ENCODE measurements around the gene CCL16.
"Not testable (repeated sequence)": the region's sequence is repeated elsewhere in the genome, so short reads cannot be mapped to it uniquely, and the experiment has no call there.

The CCL16 gene, protein sequence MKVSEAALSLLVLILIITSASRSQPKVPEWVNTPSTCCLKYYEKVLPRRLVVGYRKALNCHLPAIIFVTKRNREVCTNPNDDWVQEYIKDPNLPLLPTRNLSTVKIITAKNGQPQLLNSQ

DNA sequence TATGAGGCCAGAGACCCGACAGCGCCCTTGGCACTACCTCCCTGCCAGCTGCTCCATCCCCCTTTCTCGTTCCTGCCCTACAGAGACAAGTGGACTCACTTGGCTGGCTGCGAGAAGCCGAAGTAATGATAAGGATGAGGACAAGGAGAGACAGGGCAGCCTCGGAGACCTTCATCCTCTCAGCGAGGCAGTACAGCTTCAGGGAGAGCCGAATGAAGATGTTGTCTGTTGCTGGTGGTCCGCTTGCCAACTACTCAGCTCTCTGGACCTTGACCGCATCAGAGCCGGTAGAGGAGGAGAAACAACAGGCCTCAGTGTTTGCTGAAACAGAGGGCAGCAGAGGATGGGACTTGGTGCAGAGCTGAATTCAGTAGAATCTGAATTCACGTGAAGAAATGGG, at the start of gene CCL16:
Gene CCL16 (minus strand): TSS at position 252 of the 400 bp plus-strand sequence. CDS start 77 bp downstream, at position 175.
- no peak for DNase-seq

DNA sequence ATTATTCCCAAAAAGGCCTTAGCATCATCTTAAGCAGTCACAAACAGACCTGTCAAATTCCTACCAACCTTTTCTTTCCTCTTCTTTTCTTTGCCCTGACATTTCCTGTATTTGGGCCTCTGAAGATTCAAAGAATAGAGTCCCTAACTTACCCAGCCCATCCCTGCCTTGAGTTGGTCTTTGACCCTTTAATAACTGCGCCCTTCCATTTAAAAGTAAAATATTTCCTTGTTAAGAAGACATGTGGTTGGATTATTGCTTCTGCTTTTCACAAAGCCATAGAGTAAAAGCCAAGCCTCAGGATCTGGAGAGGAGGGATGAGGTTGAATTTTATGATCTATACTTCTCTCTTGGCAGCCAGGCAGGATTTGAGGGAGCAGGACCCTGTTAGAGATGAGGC, 49.7 kb upstream of the CCL16 start:
- no peak for DNase-seq

DNA sequence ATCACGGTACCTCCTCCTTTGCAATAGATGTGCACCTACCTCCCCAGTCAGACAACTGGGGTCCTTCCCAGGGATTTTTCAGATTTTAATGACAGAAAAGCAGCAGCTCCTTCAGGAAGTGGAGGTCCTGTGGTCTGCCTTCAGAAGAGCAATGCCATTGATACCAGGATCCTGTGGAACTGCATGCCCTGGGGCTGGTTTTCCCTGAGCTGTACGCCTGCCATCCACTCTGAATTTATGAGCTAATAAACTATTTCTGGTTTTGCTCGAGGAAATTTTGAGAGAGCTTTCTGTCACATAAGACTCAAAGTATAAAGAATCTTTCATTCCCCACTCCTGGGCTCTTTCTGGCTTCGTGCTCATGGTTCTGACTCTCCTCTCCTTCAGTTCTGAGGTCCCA, 46.5 kb upstream of the CCL16 start:
- DNase-seq, result no peak

DNA sequence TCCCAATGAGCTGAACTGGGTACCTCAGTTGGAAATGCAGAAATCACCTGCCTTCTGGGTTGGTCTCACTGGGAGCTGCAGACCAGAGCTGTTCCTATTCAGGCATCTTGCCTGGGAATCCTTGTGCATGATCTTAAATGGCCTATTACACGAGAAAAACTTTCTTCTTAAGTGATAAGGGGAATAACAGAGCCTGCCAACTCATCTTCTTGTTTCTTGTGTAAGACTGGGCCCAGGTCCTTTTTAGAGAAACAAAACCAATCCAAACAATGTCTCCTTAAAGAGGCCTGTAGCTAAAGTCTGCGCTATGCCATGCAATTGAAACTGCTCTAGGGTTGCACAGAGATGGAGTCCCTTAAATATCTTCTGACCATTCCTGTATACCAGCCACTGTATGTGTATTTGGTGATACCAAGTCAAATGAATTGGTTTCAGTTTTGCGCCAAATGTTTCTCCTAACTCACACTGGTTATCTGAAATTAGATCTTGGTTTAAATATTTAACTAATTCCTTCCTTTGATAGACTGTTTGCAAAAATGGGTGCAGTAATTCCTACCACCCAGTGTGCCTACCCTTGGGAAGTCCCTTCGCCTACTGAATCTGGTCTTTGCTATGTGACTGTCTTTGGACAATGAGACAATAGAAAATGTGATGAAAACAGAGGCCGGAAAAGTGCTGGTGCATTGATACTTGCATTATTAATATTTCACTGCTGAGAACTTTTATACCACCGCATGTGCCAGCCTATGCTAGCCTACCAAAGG, 43.0 kb upstream of the CCL16 start:
- no peak for DNase-seq

DNA sequence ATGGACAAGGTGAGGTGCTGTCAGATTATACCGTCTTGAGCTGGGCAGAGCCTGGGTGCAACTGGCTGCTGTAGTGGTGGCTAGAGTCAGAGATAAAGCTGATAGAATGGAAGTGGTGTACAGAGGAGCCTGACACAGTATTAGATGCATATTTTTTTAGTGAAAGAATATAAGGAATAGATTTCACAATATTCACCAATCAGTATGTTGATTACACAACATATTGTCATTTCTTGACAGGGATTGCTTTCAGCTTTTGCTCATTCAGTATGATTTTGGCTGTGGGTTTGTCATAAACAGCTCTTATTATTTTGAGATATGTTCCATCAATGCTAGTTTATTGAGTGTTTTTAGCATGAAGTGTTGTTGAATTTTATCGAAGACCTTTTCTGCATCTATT, 38.1 kb upstream of the CCL16 start:
- DNase-seq, result no peak

DNA sequence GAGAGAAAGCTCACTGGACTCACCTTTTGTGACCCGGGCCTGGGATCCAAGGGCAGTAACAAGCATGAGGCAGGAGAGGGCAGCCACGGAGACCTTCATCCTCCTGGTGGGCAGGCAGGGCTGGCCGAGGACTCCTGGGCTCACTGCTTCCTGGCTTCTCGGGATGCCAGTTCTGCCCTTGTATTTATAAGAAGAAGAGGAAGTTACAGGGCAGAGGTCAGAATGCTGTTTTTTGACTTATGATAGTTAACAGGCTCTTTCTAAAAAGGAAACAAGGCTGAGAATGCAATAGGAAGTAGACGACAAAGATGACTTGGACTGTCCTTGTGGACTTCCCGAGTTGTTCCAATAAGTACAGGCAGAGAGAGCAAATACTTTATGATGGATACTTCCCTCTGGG, 36.5 kb upstream of the CCL16 start, which contains the start of gene CCL23:
Gene CCL23 (minus strand): TSS at position 174 of the 400 bp plus-strand sequence. CDS start 75 bp downstream, at position 99.
- DNase-seq, result no peak

DNA sequence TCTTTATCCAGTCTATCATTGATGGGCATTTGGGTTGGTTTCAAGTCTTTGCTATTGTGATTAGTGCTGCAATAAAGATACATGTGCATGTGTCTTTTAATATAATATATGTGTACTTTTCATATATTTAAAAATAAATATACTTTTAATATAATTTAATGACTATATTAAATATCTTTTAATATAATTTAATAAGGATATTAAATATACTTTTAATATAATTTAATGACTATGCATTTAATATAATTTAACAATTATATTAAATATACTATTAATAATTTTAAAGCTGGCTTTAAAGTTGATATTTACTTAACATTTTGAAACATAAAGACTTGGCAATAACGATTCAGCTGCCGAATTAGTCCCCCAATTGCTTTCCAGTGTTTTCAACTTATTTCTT, 35.3 kb upstream of the CCL16 start:
- no peak for DNase-seq

DNA sequence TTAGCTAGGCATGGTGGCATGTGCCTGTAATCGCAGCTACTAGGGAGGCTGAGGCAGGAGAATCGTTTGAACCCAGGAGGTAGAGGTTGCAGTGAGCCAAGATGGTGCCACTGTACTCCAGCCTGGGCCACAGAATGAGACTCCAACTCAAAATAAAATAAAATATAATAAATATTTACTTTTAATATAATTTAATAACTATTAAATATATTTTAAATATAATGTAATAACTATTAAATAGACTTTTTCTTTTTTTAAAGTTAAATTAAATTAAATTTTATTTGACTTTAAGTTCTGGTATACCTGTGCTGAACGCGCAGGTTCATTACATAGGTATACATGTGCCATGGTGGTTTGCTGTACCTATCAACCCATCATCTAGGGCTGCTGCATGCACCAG, 34.6 kb upstream of the CCL16 start:
- DNase-seq, result not testable (repeated sequence)

DNA sequence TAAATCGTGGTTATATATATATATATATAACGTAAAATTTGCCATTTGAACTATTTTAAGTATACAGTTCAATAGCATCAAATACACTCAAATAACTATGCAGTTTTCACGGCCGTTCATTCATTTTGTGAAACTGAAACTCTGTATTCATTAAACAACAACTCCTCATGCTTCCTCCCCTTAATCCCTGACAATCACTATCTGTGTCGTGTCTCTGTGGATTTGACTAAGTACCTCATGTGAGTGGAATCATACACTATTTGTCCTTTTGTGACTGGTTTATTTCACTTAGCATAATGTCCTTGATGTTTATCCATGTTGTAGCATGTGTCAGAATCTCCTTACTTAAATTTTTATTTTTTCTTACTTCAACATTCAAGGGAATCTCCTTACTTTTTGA, 33.6 kb upstream of the CCL16 start:
- no peak for DNase-seq

DNA sequence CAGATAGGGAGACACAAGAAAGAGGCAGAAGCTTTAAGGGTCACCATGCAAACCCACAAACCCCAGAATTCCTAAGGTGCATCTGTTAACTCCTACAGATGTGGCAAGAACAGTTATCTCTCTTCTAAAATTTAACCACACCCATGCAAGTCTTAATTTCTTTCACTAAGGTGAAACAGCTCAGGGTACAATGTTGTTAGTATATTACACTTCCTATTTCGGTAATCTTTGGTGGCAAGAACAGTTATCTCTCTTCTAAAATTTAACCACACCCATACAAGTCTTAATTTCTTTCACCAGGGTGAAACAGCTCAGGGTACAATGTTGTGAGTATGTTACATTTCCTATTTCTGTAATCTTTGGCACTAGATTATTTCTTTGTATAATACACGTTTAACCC, 29.9 kb upstream of the CCL16 start:
- no peak for DNase-seq

DNA sequence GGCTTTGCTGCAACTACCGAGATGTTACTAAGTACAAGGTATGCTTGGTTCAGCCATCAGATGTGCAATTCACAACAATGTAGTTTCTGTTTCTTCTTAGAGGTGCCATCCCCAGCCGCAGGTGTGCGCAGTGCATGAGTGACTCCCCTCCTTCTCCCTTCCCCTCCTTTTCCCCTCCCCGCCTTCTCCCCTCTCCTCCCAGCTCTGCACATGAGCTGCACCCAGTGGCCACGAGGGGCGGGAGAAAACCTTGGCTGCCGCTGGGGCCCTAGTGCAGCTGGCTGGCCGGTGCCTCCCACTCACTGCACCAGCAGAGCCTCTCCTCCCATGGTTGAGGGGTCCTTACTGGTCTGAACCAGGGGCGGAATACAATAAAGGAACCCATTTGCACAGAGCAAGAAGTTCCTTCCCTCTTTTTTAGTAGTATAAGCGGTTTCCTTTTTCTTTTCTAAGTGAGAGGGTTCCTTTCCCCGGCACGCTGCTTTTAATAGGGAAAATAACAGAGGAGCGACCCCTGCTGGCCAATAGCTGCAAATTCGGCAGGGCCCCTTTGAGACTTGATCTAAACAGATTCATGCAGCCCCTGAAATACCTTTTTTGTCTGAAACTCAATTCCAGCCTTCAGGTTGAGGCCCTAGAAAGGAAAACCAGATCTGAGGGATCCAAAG, 27.8 kb upstream of the CCL16 start:
- no peak for DNase-seq

DNA sequence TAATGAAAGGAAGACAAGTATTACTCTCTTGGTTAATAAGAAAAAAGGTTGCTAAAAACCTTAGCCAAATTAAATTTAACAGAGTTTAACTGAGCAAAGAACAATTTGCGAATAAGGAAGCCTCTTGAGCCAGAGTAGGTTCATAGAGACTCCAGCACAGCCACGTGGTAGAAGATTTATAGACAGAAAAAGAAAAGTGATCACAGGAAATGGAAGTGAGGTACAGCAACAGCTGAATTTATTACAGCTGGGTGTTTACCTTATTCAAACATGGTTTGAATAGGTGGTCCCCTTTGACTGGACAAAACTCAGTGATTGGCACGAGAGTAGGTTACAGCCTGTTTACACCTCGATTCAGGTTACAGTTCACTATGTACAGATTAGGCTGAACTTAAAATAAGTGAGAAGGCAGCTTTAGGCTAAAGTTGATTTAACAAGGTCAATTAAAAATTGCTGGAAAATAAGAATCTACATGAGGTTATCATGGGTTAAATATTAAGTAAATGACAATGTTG, 23.4 kb upstream of the CCL16 start:
- no peak for DNase-seq

DNA sequence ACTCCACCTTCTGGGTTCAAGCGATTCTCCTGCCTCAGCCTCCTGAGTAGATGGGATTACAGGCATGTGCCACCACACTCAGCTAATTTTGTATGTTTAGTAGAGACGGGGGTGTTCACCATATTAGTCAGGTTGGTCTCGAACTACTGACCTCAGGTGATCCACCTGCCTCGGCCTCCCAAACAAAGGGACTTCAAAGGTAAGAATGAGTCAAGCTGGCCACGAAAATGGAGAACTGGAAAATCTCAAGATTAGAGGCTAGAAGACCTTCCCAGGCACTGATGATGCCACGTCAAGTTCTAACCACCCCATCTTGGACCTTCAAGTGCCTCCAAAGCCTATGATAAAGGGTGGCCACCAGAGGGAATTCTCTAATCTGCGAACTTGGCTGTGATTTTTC, 21.3 kb upstream of the CCL16 start:
- no peak for DNase-seq

DNA sequence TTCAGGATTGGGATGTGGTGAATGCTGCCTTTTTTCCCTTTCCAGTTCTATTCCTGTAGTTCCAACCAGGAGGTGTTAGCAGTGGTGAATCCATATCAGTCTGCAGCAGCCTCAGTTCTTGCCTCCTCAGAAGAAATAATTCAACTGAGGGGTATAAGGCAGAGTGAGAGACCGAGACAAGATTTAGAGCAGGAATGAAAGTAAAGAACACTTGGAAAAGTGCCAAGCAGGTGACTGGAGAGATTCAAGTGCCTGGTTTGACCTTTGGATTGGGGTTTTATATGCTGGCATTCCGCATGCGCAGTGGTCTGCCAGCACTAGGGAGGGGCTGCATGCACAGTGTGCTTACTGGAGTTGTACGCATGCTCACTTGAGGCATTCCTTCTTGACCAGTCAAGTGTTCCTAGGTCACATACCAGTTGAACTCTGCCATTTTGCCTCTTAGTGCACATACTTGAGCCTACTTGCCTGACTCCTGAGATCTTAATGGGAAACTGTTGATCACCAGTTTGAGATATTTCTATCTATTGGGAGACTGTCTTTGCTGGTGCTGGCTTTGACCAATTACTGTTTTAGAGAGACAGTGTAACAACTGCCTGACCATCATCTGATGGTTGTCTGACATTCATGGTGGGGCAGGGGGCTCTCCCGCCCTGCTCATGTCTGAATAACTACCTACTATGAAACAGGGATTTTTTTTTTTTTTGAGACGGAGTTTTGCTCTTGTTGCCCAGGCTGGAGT, 20.7 kb upstream of the CCL16 start:
- DNase-seq, result peak; percentile 14

DNA sequence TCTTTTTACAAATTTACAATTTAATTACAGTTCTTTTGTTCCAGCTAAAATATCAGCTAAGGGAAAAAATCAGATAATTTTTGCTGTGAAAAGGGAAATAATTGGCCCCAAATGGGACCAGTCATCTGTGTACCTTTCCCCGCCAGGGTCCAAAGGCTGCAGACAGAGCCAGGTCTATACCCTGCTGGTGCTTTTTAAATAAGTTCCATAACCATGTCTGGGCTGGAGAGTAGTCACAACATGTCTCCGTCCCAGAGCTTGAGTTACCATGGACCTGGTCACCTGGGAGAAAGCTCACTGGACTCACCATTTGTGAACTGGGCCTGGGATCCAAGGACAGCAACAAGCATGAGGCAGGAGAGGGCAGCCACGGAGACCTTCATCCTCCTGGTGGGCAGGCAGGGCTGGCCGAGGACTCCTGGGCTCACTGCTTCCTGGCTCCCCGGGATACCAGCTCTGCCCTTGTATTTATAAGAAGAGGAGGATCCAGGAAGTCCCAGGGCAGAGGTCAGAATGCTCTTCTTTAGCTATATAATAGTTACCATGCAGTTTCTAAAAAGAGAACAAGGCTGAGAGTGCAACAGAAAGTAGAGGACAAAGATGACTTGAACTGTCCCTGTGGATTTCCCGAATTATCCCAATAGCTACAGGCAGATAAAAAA, 19.9 kb upstream of the CCL16 start, which contains the start of gene CCL15:
Gene CCL15 (minus strand): TSS at position 444 of the 662 bp plus-strand sequence. CDS start 61 bp downstream, at position 383.
- DNase-seq, result no peak

DNA sequence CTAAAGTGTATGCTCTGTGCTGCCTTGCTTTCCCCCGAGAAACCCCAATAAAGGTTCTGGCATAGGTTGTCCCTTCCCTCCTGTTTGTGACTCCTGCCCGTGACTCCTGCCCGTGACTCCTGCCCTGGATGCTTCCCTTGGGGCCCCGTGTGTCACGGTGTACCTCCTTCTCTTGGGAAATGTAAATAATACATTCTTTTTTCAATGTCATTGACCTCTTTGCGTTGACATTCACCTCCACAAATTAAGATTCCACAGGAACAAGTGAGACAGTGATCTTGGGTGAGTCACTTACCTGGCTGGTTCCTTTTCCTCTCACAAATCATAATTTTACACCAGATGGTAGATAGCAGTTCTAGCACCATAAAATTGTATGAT, 19.4 kb upstream of the CCL16 start:
- DNase-seq, result no peak

DNA sequence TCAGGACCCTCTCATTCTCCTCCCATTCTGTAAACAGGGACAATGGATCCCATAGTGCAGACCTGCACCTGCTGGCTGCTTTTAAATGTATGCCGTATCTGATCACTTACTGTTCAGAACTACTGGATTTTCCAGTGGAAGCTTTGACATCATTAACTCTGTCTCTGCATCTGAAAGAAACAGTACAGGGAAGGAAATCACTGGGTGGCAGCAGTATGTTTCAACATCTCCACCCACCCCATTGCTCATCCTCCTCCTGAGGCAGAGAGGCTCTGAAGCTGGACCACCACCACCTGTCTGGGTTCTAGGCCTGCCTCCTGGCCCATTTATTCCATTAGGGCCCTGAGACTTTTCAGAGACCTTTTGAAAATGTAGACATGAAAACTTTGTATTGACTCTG, 17.5 kb upstream of the CCL16 start:
- no peak for DNase-seq

DNA sequence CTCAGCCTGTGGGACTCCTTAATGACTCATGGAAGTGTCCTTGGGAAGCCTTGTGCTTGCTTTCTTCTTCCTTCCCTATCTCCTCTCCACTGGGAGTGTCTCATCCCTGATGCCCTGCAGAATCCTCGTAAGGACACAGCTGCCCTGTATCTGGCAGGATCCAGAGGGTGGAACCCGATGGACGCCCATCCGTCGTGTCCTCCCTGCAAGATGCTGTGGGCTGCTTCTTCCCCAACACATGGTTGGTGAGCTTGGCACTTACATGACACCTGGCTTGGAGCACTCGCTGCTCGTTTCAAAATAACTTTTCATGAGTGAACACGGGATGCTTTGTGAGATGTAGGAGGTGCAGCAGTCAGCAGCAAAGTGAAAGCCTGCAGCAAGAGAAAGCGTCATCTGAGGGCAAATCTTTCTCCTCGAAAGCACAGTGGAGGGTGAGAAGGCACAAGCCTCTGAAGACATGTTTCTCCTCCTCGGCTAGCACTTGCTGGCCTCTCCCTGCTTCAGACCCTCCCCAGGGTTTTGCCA, 16.8 kb upstream of the CCL16 start:
- no peak for DNase-seq

DNA sequence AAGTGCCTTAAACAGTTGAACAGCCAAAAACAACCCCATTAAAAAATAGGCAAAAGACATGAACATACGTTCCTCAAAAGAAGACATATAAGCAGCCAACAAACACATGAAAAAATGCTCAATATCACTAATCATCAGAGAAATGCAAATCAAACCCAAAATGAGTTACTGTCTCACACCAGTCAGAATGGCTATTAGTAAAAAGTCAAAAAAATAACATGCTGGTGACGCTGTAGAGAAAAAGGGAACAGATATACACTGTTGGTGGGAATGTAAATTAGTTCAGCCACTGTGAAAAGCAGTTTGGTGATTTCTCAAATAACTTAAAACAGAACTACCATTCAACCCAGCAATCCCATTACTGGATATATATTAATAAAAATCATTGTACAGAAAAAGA, 14.0 kb upstream of the CCL16 start:
- not testable (repeated sequence) for DNase-seq

DNA sequence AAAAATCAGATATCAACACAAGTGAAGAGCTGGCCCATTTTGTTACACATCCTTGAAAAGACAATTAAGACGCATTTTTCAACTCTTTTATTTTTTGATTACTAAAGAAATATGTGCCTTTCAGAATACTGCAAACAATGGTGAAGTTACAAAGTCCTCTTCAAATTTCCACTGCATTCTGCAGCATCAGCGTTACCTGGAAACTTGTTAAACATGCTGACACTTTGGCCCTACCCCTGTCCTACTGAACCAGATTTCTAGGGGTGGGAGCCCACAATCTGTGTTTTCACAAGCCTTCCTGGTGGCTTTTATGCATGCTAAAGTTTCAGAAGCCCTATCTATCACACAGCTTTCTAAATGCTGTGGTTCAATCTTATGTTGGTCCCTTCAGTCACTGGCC, 9.8 kb upstream of the CCL16 start:
- DNase-seq, result no peak

DNA sequence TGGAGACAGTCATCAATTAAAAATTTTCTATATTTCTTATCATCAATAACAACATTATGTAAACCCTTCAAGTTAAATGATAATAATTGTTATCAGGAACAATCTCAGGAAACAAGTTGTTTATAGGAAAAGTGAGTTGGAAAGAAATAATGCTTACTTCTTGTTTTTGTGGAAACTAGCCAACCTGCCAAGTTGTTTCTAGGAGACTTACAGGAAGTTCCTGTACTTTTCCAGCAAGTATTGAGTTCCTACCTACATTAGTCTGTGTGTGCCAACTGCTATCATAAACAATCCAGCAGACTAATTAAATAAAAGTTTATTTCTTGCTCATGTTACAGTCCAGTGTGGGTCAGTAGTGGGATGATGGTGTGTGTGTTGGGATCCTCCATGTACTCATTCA, 6.9 kb upstream of the CCL16 start:
- DNase-seq, result no peak

DNA sequence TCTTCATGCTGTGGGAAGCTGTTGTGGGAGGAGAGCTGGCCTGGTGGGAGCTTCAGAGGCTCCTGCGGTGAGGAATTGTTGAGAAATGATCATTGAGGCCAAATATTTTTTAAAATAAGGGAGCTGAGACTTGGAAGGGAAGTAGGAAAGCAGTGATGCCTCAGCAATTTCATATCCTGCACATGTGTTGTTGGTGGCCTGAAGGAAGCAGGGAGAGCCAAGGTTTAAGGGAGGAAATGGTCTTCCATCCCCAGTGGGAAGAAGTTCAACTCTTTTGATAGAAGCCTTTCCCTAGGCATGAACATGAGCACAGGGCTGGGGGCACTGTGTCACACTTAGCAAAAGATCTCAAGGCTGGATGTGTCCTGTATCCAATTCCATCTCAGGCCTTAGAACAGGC, 5.3 kb upstream of the CCL16 start, which contains the start of gene CCL14:
Gene CCL14 (minus strand): TSS at position 87 of the 400 bp plus-strand sequence. CDS start 80 bp downstream, at position 7.
- DNase-seq, result no peak

All from NCI-H1105 treated with DMSO at 0.1 percent for 48 hours (cell line).